SU-DHL-6 (cell line): ENCODE measurements around the gene SHLD2.
"Not testable (repeated sequence)": the region's sequence is repeated elsewhere in the genome, so short reads cannot be mapped to it uniquely, and the experiment has no call there.

Experiments used
- H2AFZ ChIP-seq: fragments of 200-600 bp; sonication (generic); 2 replicates; pipeline ENCODE4 v1.6.1; 2014; ENCODE audit warnings: low read depth, mild to moderate bottlenecking, moderate library complexity, mixed read lengths, antibody characterized with exemption, low read length; ENCODE audit not compliant: severe bottlenecking
- H3F3A ChIP-seq: fragments of 200-600 bp; shearing (Covaris generic); 2 replicates; pipeline ENCODE4 v1.6.0; 2016; ENCODE audit warnings: antibody characterized with exemption, mild to moderate bottlenecking; ENCODE audit not compliant: insufficient read depth
- H3K27ac ChIP-seq: fragments of 200-600 bp; sonication (generic); 2 replicates; pipeline ENCODE4 v1.5.1; 2016; ENCODE audit warnings: low read depth, mild to moderate bottlenecking, low read length, moderate library complexity, mixed read lengths
- H3K27me3 ChIP-seq: fragments of 200-600 bp; sonication (generic), shearing (Covaris generic); 2 replicates; pipeline ENCODE4 v1.6.0; 2014; ENCODE audit warnings: mild to moderate bottlenecking, low read length
- H3K36me3 ChIP-seq: fragments of 200-600 bp; sonication (generic); 2 replicates; pipeline ENCODE4 v1.6.1; 2014; ENCODE audit warnings: mild to moderate bottlenecking, low read length, mixed read lengths
- H3K4me2 ChIP-seq: fragments of 300-600, 200-600 bp; shearing (Covaris generic), sonication (generic); 2 replicates; pipeline ENCODE4 v1.6.0; 2014; ENCODE audit warnings: low read length, low read depth, mild to moderate bottlenecking; ENCODE audit not compliant: poor library complexity, severe bottlenecking
- H3K4me3 ChIP-seq: fragments of 200-600 bp; sonication (generic); 2 replicates; pipeline ENCODE4 v1.5.1; 2014; ENCODE audit warnings: antibody characterized with exemption, low read length, mild to moderate bottlenecking, mixed read lengths; ENCODE audit not compliant: insufficient read depth, poor library complexity, severe bottlenecking
- H3K79me2 ChIP-seq: fragments of 200-600 bp; sonication (generic); 2 replicates; pipeline ENCODE4 v1.6.1; 2014; ENCODE audit warnings: mild to moderate bottlenecking, low read length, moderate library complexity; ENCODE audit not compliant: insufficient read depth
- H3K9ac ChIP-seq: fragments of 200-600 bp; sonication (generic); 2 replicates; pipeline ENCODE4 v1.7.0; 2014; ENCODE audit warnings: mild to moderate bottlenecking, low read length
- H3K9me2 ChIP-seq: fragments of 200-600 bp; sonication (generic); replicated peaks from 2 replicates; pipeline ENCODE4 v1.6.1; 2014; ENCODE audit warnings: low read length; ENCODE audit not compliant: insufficient read depth
- H3K9me3 ChIP-seq: fragments of 200-600 bp; sonication (generic); 2 replicates; pipeline ENCODE4 v1.6.1; 2014; ENCODE audit warnings: low read length, mixed read lengths; ENCODE audit not compliant: insufficient read depth
- H4K20me1 ChIP-seq: fragments of 200-600 bp; sonication (generic); 2 replicates; pipeline ENCODE4 v1.6.1; 2014; ENCODE audit warnings: low read depth, mild to moderate bottlenecking, antibody characterized with exemption, low read length, moderate library complexity, mixed read lengths
- EZH2phosphoT487 ChIP-seq: fragments of 200-600 bp; sonication (generic), shearing (Covaris generic); conservative IDR thresholded peaks from 2 replicates; pipeline ENCODE4 v1.6.1; 2018; ENCODE audit warnings: mild to moderate bottlenecking, antibody characterized with exemption, low read length, moderate library complexity, mixed read lengths
- TF ChIP-seq, protein P1 (sequence below): fragments of 200-600 bp; sonication (generic); IDR thresholded peaks from one replicate; pipeline ENCODE4 v1.5.1; 2017; ENCODE audit warnings: antibody characterized with exemption, mild to moderate bottlenecking, low read length, moderate library complexity; ENCODE audit not compliant: insufficient read depth, poor library complexity, severe bottlenecking

Gene SHLD2

DNA sequence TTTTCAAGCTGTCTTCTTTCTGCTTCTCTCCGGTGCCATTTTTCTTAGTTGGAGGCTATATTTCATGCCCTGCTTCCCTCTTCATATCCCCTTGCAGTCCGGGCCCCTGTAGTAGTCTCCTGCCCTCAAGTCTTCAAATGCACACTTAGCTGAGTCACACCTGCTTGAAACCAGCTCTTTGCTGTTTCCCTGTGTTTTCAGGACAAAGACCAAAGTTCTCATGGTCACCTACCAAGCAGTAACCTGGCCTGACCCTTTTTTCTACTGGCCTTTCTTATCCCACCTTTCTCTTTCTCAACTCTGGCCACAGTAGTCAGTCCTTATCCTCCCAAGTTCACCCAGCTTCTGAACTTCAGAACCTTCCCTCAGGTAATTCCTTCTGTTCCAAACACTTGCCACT, 28.8 kb upstream of the SHLD2 start:
- no peaks in the 10 kb centered on the region for H3K9me2 ChIP-seq
- no peak for TF ChIP-seq EZH2phosphoT487
- no peaks in the 10 kb centered on the region for H3F3A ChIP-seq
- no peak overlapping the region for H3K4me3 ChIP-seq
- no peak overlapping the region for H3K4me2 ChIP-seq
- no peak overlapping the region for H3K9ac ChIP-seq
- H3K27ac ChIP-seq = no peak overlapping the region
- no peaks in the 10 kb centered on the region for H3K27me3 ChIP-seq
- H4K20me1 ChIP-seq = no peaks in the 10 kb centered on the region
- peaks cover 28% of the 10 kb centered on the region; the same call in 1 of the 2 replicates for H3K36me3 ChIP-seq
- H3K79me2 ChIP-seq = no peaks in the 10 kb centered on the region
- H3K9me3 ChIP-seq = no peaks in the 10 kb centered on the region
- no peak overlapping the region for H2AFZ ChIP-seq

DNA sequence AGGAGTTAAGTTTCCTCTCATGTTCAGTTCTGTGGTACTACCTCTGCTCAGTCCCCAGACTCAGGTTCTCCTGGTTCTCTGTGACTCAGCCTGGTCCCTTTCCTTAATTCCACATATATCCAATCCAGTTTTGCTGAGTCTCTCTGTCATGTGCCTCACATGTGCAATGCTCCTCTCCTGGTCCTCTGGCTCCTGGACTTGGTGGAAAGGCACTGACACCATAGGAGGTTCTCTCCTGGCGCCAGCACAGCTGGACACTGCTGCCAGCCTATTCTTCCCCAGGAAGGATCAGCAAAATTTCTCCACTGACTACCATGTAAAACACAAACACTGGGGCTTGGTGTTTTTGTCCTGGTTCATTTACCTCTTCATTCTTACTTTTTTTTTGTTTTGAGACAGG, 28.1 kb upstream of the SHLD2 start:
- H3K4me2 ChIP-seq = no peak overlapping the region
- no peak for TF ChIP-seq EZH2phosphoT487
- TF ChIP-seq, protein P1, sequence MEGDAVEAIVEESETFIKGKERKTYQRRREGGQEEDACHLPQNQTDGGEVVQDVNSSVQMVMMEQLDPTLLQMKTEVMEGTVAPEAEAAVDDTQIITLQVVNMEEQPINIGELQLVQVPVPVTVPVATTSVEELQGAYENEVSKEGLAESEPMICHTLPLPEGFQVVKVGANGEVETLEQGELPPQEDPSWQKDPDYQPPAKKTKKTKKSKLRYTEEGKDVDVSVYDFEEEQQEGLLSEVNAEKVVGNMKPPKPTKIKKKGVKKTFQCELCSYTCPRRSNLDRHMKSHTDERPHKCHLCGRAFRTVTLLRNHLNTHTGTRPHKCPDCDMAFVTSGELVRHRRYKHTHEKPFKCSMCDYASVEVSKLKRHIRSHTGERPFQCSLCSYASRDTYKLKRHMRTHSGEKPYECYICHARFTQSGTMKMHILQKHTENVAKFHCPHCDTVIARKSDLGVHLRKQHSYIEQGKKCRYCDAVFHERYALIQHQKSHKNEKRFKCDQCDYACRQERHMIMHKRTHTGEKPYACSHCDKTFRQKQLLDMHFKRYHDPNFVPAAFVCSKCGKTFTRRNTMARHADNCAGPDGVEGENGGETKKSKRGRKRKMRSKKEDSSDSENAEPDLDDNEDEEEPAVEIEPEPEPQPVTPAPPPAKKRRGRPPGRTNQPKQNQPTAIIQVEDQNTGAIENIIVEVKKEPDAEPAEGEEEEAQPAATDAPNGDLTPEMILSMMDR = no peak
- H3K4me3 ChIP-seq = no peak overlapping the region
- H2AFZ ChIP-seq = no peak overlapping the region
- no peaks in the 10 kb centered on the region for H3K79me2 ChIP-seq
- no peak overlapping the region for H3K9ac ChIP-seq
- H3K9me3 ChIP-seq = no peaks in the 10 kb centered on the region
- H3F3A ChIP-seq = no peaks in the 10 kb centered on the region
- no peak overlapping the region for H3K27ac ChIP-seq
- H3K9me2 ChIP-seq = no peaks in the 10 kb centered on the region
- no peaks in the 10 kb centered on the region for H4K20me1 ChIP-seq
- peaks cover 28% of the 10 kb centered on the region; the same call in 1 of the 2 replicates for H3K36me3 ChIP-seq
- H3K27me3 ChIP-seq = no peaks in the 10 kb centered on the region

DNA sequence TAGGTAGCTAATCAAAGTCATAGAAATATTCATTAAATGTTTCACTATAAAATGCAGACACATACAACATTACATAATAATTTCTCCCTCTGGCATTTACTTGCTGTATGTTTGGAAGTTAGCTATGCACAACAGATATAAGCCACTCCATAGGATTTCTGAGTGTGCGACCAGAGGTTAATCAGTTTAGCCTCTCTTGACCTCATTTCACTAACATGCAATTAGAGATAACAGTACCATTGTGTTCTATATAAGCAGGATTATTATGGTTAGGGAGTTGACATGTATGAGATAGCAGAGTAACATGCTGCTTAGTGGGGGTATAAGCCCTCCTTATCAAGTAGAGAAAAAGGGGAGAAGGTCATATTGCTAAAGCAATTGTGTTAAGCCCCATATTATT, 26.7 kb upstream of the SHLD2 start:
- no peaks in the 10 kb centered on the region for H3K27me3 ChIP-seq
- H3K36me3 ChIP-seq = peaks cover 20% of the 10 kb centered on the region; the same call in 1 of the 2 replicates
- H3K9me3 ChIP-seq = no peaks in the 10 kb centered on the region
- H3F3A ChIP-seq = no peaks in the 10 kb centered on the region
- H3K9me2 ChIP-seq = no peaks in the 10 kb centered on the region
- no peak overlapping the region for H3K4me2 ChIP-seq
- H3K79me2 ChIP-seq = no peaks in the 10 kb centered on the region
- H4K20me1 ChIP-seq = no peaks in the 10 kb centered on the region
- TF ChIP-seq, protein P1 = no peak
- TF ChIP-seq EZH2phosphoT487 = no peak
- H3K4me3 ChIP-seq = no peak overlapping the region
- H3K9ac ChIP-seq = no peak overlapping the region
- no peak overlapping the region for H3K27ac ChIP-seq
- H2AFZ ChIP-seq = no peak overlapping the region

DNA sequence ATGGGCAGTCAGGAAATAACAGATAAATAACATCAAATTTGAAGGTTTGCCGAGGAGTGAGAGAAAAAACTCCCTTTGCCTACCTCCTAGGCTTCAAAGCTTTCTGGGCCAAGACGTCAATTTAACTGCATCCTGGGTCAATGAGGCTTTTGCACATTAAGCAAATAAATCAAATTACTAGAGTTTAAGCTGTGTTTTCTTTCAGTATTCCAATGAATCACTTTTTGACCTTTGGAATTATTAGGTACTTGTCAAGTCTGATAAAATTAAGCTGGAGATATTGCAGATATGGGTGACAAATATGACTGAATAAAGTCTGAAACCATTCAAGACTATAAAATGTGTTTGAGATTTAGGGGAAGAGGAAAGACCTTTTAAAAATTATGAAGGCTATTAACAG, 22.6 kb upstream of the SHLD2 start:
- Histone ChIP-seq H4K20me1 (no peaks in the 10 kb centered on the region), H3F3A (no peaks in the 10 kb centered on the region; the same call in 1 of the 2 replicates), H2AFZ (no peak overlapping the region), H3K4me3 (no peak overlapping the region), H3K9me2 (no peaks in the 10 kb centered on the region), H3K4me2 (no peak overlapping the region), H3K9me3 (no peaks in the 10 kb centered on the region), H3K27ac (no peak overlapping the region), H3K36me3 (peaks cover 26% of the 10 kb centered on the region; the same call in 1 of the 2 replicates), H3K79me2 (0 out of 2 replicates have a peak, but pooled peaks cover 3% of the 10 kb centered on the region), H3K27me3 (no peaks in the 10 kb centered on the region), H3K9ac (no peak overlapping the region)
- TF ChIP-seq, protein P1 = no peak
- TF ChIP-seq EZH2phosphoT487 = no peak

DNA sequence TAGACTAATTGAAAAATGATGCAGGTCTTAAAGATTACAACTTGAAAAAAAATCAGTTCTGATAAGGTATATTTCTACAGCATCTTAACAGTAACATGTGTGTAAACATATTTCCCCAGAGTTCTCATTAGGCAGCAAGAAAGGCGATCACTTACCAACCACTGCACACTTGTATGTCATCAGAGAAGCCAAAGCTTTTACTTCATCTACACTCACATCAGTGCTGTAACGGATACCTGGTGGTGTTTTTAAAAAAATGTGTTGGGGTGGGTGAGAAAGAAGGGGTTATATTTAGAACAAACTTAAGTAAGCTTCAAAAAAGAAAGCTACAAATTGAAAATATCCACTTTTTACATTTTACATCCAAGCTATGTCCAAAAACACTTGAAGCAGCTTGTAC, 18.6 kb upstream of the SHLD2 start:
- not testable (repeated sequence) for H2AFZ ChIP-seq, H3K9ac ChIP-seq, H3K4me2 ChIP-seq, H3K9me3 ChIP-seq, H3K4me3 ChIP-seq, H3F3A ChIP-seq, H4K20me1 ChIP-seq, H3K9me2 ChIP-seq, H3K27ac ChIP-seq, H3K27me3 ChIP-seq
- Histone ChIP-seq H3K36me3 (peaks cover 14% of the 10 kb centered on the region; the same call in 1 of the 2 replicates), H3K79me2 (peaks cover 23% of the 10 kb centered on the region; the same call in 1 of the 2 replicates)
